ENCODE measurements around the gene SLC25A24. TPM values are rescaled to one million over a fixed set of nuclear protein-coding genes. Genes with fewer than 3 reads are reported as not detected.

The SLC25A24 gene
- polyA plus RNA-seq, 3 donors, result 11.1 to 45.4 (median 43.4) TPM

DNA sequence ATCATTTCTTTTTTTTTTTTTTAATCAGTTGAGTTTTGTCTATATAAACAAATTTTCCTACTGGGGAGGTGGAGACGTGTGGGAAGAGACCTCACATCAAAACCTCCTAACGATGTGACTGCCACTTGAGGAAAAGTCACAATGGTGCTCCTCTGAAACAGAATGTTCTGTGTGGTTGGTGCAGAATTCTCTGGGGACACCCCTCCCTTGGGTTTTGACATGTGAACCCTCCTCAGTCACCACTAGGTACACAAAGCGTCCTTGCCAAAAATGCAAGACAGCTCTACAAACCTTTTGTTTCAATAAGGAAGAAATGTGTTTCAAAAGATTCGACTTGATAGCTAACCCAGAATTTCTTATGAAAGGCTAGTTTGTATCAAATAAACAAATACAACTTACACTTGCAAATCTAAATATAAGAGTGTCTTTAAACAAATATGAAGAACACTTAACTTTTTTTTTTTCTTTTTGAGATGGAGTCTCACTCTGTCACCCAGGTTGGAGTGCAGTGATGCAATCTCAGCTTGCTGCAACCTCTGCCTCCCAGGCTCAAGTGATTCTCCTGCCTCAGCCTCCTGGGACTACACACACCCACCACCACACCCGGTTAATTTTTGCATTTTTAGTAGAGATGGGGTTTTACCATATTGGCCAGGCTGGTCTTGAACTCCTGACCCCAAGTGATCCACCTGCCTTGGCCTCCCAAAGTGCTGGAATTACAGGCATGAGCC is 9.3 kb downstream of the SLC25A24 start:
- H3K9me3 Mint-ChIP-seq, result peaks cover 8 to 33% (median 18%) of the 10 kb centered on the region in 7 donors
- Histone ChIP-seq H3K9ac (ENCODE audit: insufficient read depth, low read length, poor library complexity, severe bottlenecking) (no peak overlapping the region), H3K4me3 (replicated peaks in 1 of 3; ENCODE audit: low read depth in 2 of 3, low read length in 3 of 3) (no peak overlapping the region), H3K27me3 (ENCODE audit: control insufficient read depth in 2 of 2, insufficient read depth in 2 of 2, low read length in 2 of 2) (no peaks in the 10 kb centered on the region), H3K79me2 (ENCODE audit: insufficient read depth, low read length) (peaks cover 98% of the 10 kb centered on the region), H3K4me2 (replicated peaks; ENCODE audit: extremely low read depth, low read length, poor library complexity, severe bottlenecking) (no peak overlapping the region), H3K36me3 (replicated peaks in 1 of 2; ENCODE audit: control insufficient read depth in 1 of 2, insufficient read depth in 2 of 2, low read length in 2 of 2) (peaks cover 44 to 79% of the 10 kb centered on the region in 2 donors), H3K4me1 (ENCODE audit: control insufficient read depth in 1 of 2, insufficient read depth in 2 of 2, low read length in 2 of 2) (no peaks in the 10 kb centered on the region), H3K9me3 (replicated peaks in 1 of 2; ENCODE audit: control insufficient read depth in 1 of 2, insufficient read depth in 1 of 2, low read length in 2 of 2) (peaks cover 15 to 32% of the 10 kb centered on the region in 2 donors), H3K27ac (ENCODE audit: low read depth in 1 of 2, low read length in 2 of 2) (no peak overlapping the region), H4K20me1 (ENCODE audit: insufficient read depth, low read length) (peaks cover 76% of the 10 kb centered on the region), H2AFZ (ENCODE audit: insufficient read depth, low read depth, low read length, poor library complexity, severe bottlenecking) (no peak overlapping the region)
- DNase-seq, result no peak
- H3K27ac Mint-ChIP-seq, result no peak overlapping the region
- WGBS (ENCODE audit: insufficient coverage), result no CpG with 5 or more reads among the region's 5 CpGs
- no peak for TF ChIP-seq CTCF (IDR thresholded peaks at IDR 0.05)
- peaks cover 8% of the 10 kb centered on the region for H3K4me1 Mint-ChIP-seq
- H3K36me3 Mint-ChIP-seq, result peaks cover 56 to 63% of the 10 kb centered on the region in 2 donors
- no peak overlapping the region for H3K4me3 Mint-ChIP-seq
- intact Hi-C loops (cut with micrococcal nuclease), result no loop called here
- H3K27me3 Mint-ChIP-seq (ENCODE audit: low read depth in 3 of 3), result no peaks in the 10 kb centered on the region

GRCh38 chr1:108190001-108190634 is 10.0 kb downstream of the SLC25A24 start:
- Histone ChIP-seq H2AFZ (ENCODE audit: insufficient read depth, low read depth, low read length, poor library complexity, severe bottlenecking) (no peak overlapping the region), H3K4me1 (ENCODE audit: control insufficient read depth in 1 of 2, insufficient read depth in 2 of 2, low read length in 2 of 2) (no peaks in the 10 kb centered on the region), H3K9me3 (replicated peaks in 1 of 2; ENCODE audit: control insufficient read depth in 1 of 2, insufficient read depth in 1 of 2, low read length in 2 of 2) (peaks cover 15 to 32% of the 10 kb centered on the region in 2 donors), H4K20me1 (ENCODE audit: insufficient read depth, low read length) (peaks cover 75% of the 10 kb centered on the region), H3K4me3 (replicated peaks in 1 of 3; ENCODE audit: low read depth in 2 of 3, low read length in 3 of 3) (no peak overlapping the region), H3K36me3 (replicated peaks in 1 of 2; ENCODE audit: control insufficient read depth in 1 of 2, insufficient read depth in 2 of 2, low read length in 2 of 2) (peaks cover 41 to 77% of the 10 kb centered on the region in 2 donors), H3K79me2 (ENCODE audit: insufficient read depth, low read length) (peaks cover 97% of the 10 kb centered on the region), H3K9ac (ENCODE audit: insufficient read depth, low read length, poor library complexity, severe bottlenecking) (no peak overlapping the region), H3K4me2 (replicated peaks; ENCODE audit: extremely low read depth, low read length, poor library complexity, severe bottlenecking) (no peak overlapping the region), H3K27me3 (ENCODE audit: control insufficient read depth in 2 of 2, insufficient read depth in 2 of 2, low read length in 2 of 2) (no peaks in the 10 kb centered on the region), H3K27ac (ENCODE audit: low read depth in 1 of 2, low read length in 2 of 2) (no peak overlapping the region)
- intact Hi-C loops (cut with micrococcal nuclease), result no loop called here
- Mint-ChIP-seq H3K36me3 (peaks cover 56 to 67% of the 10 kb centered on the region in 2 donors), H3K27ac (peak overlapping the region in 1 of 7 donors; percentile 48), H3K27me3 (ENCODE audit: low read depth in 3 of 3) (no peaks in the 10 kb centered on the region), H3K9me3 (peaks cover 7 to 30% (median 18%) of the 10 kb centered on the region in 7 donors), H3K4me3 (no peak overlapping the region), H3K4me1 (peaks cover 8% of the 10 kb centered on the region)
- TF ChIP-seq CTCF (IDR thresholded peaks at IDR 0.05), result no peak
- no peak for DNase-seq
- WGBS (ENCODE audit: insufficient coverage), result 95% methylated on average over 5 of the region's 7 CpGs
